ENCODE data around the gene ZNF578. TPM values are rescaled to one million over a fixed set of nuclear protein-coding genes. Genes with fewer than 3 reads are reported as not detected.
"Not testable (repeated sequence)": the region's sequence is repeated elsewhere in the genome, so short reads cannot be mapped to it uniquely, and the experiment has no call there.

Gene ZNF578
- total RNA-seq, 1 donor from 2014 or later: 2.6 TPM

- intact Hi-C loops (cut with DNase I); DNase-seq; ATAC-seq (ENCODE audit: poor library complexity): not testable (repeated sequence)
Observed at GRCh38 chr19:52500474-52500873, 47.1 kb downstream of the ZNF578 start.

- intact Hi-C loops (cut with DNase I); DNase-seq; ATAC-seq (ENCODE audit: poor library complexity): not testable (repeated sequence)
Observed at GRCh38 chr19:52500991-52501390, 47.6 kb downstream of the ZNF578 start.

GRCh38 chr19:52507266-52507665, 53.9 kb downstream of the ZNF578 start:
- ATAC-seq (ENCODE audit: poor library complexity) (no peak), DNase-seq (no peak)
- intact Hi-C loops (cut with DNase I): no loop called here

- ATAC-seq (ENCODE audit: poor library complexity) (no peak), DNase-seq (no peak)
- intact Hi-C loops (cut with DNase I): no loop called here
Observed at GRCh38 chr19:52516191-52516590, 62.8 kb downstream of the ZNF578 start.

- DNase-seq (no peak), ATAC-seq (ENCODE audit: poor library complexity) (no peak)
- intact Hi-C loops (cut with DNase I): no loop called here
Observed at GRCh38 chr19:52518646-52519045, 65.3 kb downstream of the ZNF578 start.

GRCh38 chr19:52519175-52519574, 65.8 kb downstream of the ZNF578 start:
- DNase-seq; ATAC-seq (ENCODE audit: poor library complexity); intact Hi-C loops (cut with DNase I): not testable (repeated sequence)

- DNase-seq: no peak
- intact Hi-C loops (cut with DNase I): no loop called here
- ATAC-seq (ENCODE audit: poor library complexity): no peak
Observed at GRCh38 chr19:52520013-52520412, 66.7 kb downstream of the ZNF578 start.

GRCh38 chr19:52522551-52522950, 69.2 kb downstream of the ZNF578 start:
- DNase-seq (no peak), ATAC-seq (ENCODE audit: poor library complexity) (no peak)
- intact Hi-C loops (cut with DNase I): no loop called here

- DNase-seq (no peak), ATAC-seq (ENCODE audit: poor library complexity) (no peak)
- intact Hi-C loops (cut with DNase I): no loop called here
Observed at GRCh38 chr19:52524086-52524485, 70.7 kb downstream of the ZNF578 start.

- intact Hi-C loops (cut with DNase I): no loop called here
- ATAC-seq (ENCODE audit: poor library complexity): peak; percentile 98
Observed at GRCh38 chr19:52527134-52527955, 74.0 kb downstream of the ZNF578 start, which contains the start of gene ZNF808. Gene ZNF808, plus strand, starts transcription at chr19:52527668. Its CDS starts 15,617 bp downstream, at chr19:52543285.

GRCh38 chr19:52527956-52528351, 74.6 kb downstream of the ZNF578 start:
- peak; percentile 54 for ATAC-seq (ENCODE audit: poor library complexity)
- intact Hi-C loops (cut with DNase I): no loop called here
- DNase-seq: peak; percentile 45

More at GRCh38 chr19:52527134-52527955, 74.0 kb downstream of the ZNF578 start, which contains the start of gene ZNF808:
- peak; percentile 99 for DNase-seq

- intact Hi-C loops (cut with DNase I): no loop called here
- ATAC-seq (ENCODE audit: poor library complexity) (no peak), DNase-seq (no peak)
Observed at GRCh38 chr19:52532480-52532879, 79.1 kb downstream of the ZNF578 start.

GRCh38 chr19:52533901-52534300, 80.5 kb downstream of the ZNF578 start:
- intact Hi-C loops (cut with DNase I): no loop called here
- ATAC-seq (ENCODE audit: poor library complexity) (peak; percentile 58), DNase-seq (peak; percentile 52)

- peak; percentile 57 for DNase-seq
- intact Hi-C loops (cut with DNase I); ATAC-seq (ENCODE audit: poor library complexity): not testable (repeated sequence)
Observed at GRCh38 chr19:52535385-52535770, 82.0 kb downstream of the ZNF578 start.

GRCh38 chr19:52535771-52536447, 82.6 kb downstream of the ZNF578 start:
- peak; percentile 98 for ATAC-seq (ENCODE audit: poor library complexity)
- peak; percentile 96 for DNase-seq
- intact Hi-C loops (cut with DNase I): no loop called here

- intact Hi-C loops (cut with DNase I): no loop called here
- ATAC-seq (ENCODE audit: poor library complexity) (peak; percentile 27), DNase-seq (peak; percentile 49)
Observed at GRCh38 chr19:52536448-52536800, 83.1 kb downstream of the ZNF578 start.

GRCh38 chr19:52538815-52539214, 85.5 kb downstream of the ZNF578 start:
- DNase-seq; intact Hi-C loops (cut with DNase I): not testable (repeated sequence)

GRCh38 chr19:52541176-52541575, 87.8 kb downstream of the ZNF578 start:
- DNase-seq; ATAC-seq (ENCODE audit: poor library complexity); intact Hi-C loops (cut with DNase I): not testable (repeated sequence)

More at GRCh38 chr19:52538815-52539214, 85.5 kb downstream of the ZNF578 start:
- not testable (repeated sequence) for ATAC-seq (ENCODE audit: poor library complexity)

GRCh38 chr19:52541608-52542007, 88.3 kb downstream of the ZNF578 start:
- intact Hi-C loops (cut with DNase I): no loop called here
- ATAC-seq (ENCODE audit: poor library complexity) (no peak), DNase-seq (no peak)

- DNase-seq; ATAC-seq (ENCODE audit: poor library complexity); intact Hi-C loops (cut with DNase I): not testable (repeated sequence)
Observed at GRCh38 chr19:52542541-52542940, 89.2 kb downstream of the ZNF578 start.
